AG10803 (cell line): ENCODE measurements around the gene ITGA11.

Experiments used
- DNase-seq: peaks from one replicate; pipeline ENCODE4 v3.0.0; 2010; ENCODE audit warnings: low read depth
- H3K4me3 ChIP-seq: 2 replicates; pipeline ENCODE4 v1.5.1; 2011; ENCODE audit warnings: mild to moderate bottlenecking, low read length, control low read depth
- TF ChIP-seq, protein P1 (sequence below): conservative IDR thresholded peaks from 2 replicates; pipeline ENCODE4 v1.5.1; 2011; ENCODE audit warnings: mild to moderate bottlenecking, low read length, control low read depth, inconsistent platforms

ITGA11 gene

DNA sequence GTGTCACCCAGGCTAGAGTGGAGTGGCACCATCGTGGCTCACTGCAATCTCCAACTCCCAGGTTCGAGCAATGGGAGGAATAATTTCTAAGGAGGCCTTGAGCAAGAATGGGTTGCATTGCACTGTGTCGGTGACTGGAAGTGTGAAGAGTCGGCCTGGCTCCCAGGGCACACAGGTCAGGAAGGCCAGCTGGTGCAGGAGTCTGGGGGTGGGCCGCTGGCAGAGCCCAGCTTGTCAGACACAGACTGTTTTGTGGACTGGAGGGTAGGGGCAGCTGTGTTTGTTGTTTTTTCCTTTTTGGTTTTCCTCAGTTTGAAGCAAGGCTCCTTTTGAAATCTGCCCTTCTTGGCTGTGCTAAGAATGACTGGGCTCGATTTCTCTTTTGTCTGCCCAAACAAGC lies 66.2 kb downstream of the ITGA11 start:
- DNase-seq, result no peak
- TF ChIP-seq, protein P1, sequence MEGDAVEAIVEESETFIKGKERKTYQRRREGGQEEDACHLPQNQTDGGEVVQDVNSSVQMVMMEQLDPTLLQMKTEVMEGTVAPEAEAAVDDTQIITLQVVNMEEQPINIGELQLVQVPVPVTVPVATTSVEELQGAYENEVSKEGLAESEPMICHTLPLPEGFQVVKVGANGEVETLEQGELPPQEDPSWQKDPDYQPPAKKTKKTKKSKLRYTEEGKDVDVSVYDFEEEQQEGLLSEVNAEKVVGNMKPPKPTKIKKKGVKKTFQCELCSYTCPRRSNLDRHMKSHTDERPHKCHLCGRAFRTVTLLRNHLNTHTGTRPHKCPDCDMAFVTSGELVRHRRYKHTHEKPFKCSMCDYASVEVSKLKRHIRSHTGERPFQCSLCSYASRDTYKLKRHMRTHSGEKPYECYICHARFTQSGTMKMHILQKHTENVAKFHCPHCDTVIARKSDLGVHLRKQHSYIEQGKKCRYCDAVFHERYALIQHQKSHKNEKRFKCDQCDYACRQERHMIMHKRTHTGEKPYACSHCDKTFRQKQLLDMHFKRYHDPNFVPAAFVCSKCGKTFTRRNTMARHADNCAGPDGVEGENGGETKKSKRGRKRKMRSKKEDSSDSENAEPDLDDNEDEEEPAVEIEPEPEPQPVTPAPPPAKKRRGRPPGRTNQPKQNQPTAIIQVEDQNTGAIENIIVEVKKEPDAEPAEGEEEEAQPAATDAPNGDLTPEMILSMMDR, result no peak
- no peak overlapping the region for H3K4me3 ChIP-seq

DNA sequence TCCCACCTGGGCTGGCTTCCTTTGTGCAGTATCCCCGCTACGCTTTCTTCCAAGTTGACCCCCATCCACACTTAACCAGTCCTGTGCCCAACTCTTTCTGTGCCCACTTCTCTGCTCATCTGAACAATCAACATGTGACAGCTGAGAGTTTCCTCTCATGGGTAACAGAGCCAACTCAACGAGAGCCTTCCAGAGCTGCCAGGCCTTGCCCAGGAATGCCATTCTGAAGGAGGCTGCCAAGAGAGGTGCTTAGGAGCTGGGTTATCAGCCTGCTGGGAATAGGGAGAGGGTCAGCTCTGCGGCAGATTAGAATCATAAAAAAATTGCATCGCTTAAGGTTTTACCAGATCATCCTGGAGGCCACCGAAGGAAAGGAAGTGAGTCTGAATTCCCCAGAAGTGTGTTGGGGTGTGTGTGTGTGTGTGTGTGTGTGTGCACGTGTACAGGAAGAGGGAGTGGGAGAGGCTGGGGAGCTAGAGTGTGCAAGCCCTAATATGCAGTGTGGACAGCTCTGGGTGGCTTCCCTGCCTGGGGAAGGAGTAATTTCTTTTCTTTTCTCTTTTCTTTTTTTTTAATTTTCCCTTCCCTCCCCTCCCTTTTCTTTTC lies 66.7 kb downstream of the ITGA11 start:
- TF ChIP-seq, protein P1, result no peak
- H3K4me3 ChIP-seq, result no peak overlapping the region
- DNase-seq, result no peak

DNA sequence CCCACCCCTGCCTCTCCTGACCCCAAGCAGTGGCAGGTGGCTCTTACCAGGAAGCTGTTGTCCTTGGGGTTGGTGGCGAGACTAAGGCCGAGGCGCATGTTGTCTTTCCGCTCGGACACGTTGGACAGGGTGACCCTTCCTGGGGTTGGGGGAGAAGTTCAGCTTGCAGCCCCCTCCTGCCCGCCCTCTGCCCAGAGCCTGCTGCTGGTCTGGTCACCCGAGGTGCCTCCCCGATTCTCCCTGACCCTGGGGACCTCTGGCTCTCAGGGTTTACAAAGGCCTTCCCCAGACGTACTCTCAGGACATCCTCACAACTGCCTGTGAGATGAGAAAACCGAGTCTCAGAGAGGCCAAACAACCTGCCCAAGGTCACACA lies 67.3 kb downstream of the ITGA11 start:
- no peak overlapping the region for H3K4me3 ChIP-seq
- TF ChIP-seq, protein P1, result no peak
- no peak for DNase-seq

DNA sequence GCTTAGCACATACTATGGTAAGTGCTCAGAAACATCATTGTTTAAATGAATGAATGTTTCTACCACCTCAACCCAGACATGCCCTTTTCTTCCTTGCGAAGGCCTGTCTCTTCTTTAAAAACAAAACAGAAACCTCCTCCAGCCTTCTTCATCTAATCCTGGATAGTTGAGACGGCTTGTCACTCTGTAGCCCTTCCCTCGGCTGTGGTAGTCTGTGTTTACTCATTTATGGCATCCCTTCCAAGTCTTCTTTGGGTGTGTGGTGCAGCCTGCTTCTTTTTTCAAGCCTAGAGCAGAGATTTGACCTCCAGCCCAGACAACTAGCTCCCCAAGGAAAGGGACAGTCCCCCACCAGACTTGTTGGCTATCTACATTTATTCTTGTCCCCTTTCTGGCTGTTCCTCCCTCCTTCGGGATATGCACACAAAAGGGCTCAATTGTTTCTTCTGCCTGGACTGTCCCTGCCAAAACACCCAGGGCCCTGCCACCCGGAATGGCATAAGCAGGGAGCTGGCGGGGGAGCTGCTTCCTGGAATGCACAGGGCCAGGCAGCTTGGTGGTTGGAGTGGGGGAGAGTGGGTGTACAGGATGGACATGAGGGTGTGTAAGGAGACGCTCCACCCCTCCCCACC lies 67.8 kb downstream of the ITGA11 start:
- H3K4me3 ChIP-seq, result no peak overlapping the region
- TF ChIP-seq, protein P1, result no peak
- DNase-seq, result peak; percentile 37

DNA sequence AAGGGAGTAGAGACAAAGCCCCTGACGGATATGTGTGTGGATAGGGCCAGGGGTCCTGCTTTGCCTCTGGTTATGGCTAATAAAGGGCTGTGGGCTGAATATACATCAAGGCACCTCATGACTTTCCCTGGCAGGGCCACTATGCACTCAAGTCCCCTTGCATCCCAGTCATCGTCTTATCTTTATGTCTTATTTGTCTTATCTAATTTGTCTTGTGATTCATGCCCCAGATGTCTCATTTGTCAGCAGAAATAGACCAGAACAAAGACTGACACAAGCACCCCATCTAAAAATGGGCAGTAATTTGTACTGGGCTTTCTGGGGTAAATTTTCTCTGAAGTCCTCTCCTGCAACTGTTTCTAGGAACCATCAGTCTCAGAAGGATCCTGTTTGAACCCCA lies 68.6 kb downstream of the ITGA11 start:
- TF ChIP-seq, protein P1, result no peak
- no peak for DNase-seq
- H3K4me3 ChIP-seq, result no peak overlapping the region

DNA sequence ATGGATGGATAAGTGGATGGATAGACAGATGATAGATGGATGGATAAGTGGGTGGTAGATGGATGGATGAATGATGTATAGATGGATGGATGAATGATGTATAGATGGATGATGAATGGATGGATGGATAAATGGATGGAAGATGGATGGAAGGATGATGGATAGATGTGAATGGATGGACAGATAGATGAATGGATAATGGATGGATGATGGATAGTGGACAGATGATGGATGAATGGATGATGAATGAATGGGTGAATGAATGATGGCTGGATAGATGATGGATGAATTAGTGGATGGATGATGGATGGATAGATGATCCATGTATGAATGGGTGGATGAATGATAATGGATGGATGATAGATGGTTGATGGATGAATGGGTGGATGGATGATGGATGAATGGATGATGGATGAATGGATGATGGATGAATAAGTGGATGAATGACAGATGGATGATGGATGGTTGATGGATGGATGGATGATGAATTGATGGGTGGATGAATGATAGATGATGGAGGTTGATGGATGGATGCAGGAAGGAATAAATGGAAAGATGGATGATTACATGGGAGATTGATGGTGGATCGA lies 69.3 kb downstream of the ITGA11 start:
- DNase-seq, result no peak
- H3K4me3 ChIP-seq, result no peak overlapping the region
- TF ChIP-seq, protein P1, result no peak

DNA sequence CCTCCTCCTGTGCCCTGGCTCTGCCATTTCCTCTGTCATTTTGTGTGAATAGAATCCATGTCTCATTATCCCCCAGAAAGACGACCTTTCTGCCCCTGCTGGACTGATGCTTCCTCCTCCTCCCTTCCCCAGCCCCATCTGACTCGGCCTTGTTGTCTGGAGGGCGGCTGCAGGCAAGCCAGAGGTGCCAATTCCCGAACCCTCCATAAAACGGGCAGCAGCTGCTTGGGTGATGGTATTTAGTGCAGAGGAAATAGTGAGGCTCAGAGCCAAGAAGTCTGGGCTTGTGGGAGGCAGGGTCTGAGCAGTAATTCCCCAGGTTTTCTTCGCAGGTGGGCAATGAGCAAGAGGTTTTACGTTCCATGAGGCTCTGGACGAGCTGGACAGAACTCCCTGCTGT lies 71.2 kb downstream of the ITGA11 start:
- no peak for DNase-seq
- TF ChIP-seq, protein P1, result no peak
- no peak overlapping the region for H3K4me3 ChIP-seq
